GM19035 (cell line): Measurements from ENCODE around the gene ARL15.

Experiments
- ATAC-seq: cut with Tn5 transposase; IDR thresholded peaks from one replicate; pipeline ENCODE4 v1.9.1; 2021; ENCODE audit not compliant: unreplicated experiment

Gene ARL15

DNA sequence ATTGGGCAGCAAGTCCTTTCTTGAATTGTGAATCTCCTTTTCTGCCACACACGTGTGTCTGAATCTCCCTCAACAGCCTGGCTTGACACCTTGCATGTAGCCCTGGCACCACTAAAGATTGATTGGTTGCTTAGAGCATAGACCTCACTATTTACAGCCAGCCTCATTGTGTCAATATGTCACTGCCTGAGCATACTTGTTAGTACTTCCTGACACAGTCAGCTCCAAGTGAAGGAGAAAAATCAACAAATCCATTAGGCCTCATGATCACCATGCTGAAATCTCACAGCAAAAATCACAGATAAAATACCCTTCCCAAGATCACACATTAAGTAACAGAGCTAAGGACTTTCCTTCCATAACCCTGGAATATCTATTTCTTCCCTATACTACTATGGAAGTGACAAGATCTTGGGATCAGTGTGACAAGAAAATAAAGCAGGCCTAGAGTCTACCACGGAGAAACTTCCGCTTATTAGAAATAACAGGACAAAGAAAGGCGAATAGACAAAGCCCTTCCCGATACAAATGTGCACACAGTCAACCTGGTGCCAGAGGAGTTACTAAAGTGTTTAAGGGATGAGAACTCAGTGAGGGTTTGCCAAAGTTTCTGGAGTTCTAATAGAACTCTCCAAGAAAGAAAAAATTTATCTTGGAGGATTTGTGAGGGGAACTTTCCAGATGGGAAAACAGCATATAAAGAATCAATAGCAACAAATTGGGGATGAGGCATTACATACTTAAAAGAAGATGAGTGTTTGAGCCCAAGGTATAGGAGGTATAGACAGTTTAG, 5.6 kb upstream of the ARL15 start:
- ATAC-seq = no peak

DNA sequence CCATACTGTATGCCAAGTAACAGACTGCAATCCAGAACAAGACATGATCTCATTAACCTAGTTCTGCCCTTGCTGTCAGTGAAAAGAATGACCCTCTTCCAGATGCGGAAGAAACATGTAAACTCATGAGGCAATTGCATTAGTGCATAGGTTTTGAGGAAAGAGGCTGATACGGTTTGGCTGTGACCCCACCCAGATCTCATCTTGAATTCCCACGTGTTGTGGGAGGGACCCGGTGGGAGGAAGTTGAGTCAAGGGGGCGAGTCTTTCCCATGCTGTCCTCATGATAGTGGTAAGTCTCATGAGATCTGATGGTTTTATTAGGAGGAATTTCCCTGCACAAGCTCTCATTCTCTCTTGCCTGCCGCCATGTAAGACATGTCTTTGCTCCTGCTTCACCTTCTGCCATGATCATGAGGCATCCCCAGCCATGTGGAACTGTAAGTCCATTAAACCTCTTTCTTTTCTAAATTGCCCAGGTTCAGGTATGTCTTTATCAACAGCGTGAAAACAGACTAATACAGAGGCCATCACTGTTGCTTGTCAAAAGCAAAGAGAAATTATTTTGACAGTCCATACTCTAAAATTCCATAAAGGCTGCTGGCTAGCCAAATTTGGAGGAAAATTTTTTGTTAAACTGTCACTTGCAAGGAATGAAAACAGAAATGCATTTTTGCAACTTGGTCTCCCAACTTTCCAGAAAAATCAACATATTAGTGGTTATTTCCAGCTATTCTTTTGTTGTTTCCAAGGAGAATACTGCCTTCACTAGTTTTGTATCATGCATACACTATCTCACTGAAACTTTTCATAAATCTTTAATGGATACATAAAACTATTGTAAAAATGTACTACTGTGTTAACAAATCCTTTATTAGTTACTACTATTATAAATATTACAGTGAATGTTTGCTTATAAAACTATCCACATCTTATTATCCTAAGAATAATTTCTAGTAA, 3.2 kb upstream of the ARL15 start:
- ATAC-seq = no peak

DNA sequence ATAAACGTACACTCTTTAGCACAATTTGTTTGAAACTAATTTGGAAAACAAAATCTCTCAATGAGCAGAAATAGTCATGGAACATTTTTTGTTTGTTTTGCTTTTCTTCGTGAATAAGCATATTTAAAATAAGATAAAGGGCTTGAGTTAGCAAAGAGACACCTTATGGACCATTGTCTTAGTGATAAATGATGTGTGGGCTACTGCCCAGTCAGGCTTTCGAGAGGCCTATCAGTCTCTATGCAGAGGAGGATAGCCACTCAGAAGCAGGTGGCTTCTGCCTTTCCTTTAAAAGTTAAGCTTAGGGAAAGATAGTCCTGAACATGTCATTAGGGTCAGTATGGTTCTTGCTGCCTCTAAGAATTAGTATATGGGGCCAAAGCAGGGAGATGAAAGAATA, 2.1 kb upstream of the ARL15 start:
- no peak for ATAC-seq

DNA sequence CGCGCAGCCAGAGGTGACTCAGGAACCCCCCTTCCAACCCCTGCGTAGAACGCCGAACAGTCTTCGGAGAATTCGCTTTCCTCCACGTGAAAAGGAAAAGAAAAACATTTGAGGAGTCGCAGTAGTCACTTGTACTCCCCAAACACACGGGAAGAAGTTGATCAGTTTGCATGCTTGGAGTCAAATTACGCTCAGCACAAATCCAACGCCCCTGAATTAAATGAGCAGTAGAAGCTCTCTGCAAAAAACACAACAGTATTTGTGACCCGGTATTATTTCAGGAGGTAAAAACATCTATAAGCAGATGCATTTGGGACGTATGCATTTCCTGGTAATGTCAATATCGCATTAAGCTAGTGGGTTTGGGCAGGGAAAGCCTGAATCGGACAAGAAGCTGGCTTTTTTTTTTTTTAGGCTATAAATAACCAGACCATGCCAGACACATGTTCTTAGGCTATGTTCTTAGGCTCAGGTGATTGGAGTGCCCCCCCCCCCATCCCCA, 854 bp upstream of the ARL15 start:
- ATAC-seq = no peak

DNA sequence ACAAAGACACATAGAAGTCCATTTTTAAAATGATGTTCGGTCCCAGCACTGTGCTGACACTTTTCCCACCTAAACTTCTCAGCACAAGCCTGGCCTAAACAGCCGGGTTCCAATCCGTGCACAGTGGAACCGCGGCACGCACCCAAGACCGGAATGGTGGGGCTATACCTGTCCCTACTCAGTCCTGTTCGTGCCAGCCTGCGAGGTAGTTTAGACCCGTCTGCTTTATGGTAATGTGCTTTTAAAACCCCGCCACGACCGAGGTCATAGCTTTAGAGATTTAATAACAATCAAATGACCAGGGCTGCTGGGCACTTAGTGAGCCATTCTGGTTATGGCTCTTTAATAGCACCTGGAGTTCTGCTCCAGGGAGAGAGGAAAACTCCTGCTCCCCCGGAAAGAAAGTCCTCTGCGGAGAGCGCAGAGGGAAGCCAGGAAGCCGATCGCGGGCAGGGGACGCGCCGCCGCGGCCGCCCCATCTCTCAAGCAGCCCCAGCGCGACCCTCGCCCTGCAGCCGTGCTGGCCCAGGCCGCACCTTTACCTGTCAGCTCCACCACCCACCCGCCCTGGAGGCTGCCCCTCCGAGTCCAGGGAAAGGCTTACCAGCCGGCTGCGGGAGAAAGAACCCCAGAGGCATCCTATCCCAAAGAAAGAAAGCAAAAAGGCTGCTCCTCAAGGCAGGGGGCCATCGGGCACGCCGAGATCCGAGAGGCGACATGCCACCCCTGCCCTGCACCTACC, 511 bp downstream of the ARL15 start:
- ATAC-seq = peak; percentile 27

DNA sequence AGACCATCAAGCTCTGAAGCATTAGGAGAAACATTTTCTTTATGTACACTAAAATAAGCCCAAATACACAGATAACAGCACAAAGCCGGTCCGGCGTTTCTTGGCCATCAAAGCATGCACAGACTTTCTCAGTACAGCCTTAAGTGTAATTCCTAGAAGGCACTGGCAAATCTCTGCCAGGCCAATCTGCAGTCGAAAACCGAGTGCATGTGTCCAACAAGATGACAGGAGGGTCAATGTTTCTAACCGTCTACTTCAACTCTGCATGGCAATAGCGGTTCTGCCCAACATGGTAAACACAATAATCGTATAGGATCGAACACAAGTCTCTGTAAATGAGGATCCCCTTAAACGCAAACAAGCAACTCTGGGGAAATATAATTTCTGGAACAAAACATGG, 1.1 kb downstream of the ARL15 start:
- ATAC-seq = no peak

DNA sequence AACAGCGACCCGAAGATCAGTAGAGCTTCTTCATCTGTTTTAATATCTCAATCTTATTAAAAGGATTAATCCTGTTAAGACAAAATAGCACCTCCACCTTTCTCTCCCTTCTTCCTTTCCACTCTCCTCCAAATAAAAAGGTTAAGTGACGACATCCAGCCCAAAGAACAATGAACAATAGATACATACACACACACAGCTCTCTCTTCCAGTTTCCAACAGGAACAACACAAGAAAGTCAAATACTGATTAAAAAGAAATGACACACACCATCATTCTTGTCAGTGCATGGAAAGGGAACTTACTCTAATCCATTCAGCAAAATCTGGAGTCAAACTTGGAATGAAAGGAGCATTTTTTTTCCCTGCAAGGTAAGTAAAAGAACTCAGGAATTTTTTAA, 2.8 kb downstream of the ARL15 start:
- no peak for ATAC-seq

DNA sequence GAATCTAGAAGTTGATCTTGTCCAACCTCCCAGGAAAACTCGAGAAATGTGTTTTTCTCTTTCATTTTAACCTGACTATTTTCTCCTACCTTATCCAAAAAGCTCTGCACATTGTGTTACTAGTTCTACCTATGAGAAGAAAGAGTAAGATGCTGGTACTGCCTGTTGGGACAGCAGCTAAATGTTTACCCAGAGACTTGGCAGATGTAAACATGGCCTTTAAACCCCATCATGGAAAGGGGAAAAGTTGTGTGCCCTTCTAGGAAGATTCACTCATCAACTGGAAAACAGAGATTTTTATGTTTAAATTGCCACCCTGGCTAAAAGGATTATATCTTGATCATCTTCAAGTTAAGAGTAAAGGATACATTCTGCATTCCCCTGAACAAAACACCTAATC, 3.5 kb downstream of the ARL15 start:
- ATAC-seq = no peak

DNA sequence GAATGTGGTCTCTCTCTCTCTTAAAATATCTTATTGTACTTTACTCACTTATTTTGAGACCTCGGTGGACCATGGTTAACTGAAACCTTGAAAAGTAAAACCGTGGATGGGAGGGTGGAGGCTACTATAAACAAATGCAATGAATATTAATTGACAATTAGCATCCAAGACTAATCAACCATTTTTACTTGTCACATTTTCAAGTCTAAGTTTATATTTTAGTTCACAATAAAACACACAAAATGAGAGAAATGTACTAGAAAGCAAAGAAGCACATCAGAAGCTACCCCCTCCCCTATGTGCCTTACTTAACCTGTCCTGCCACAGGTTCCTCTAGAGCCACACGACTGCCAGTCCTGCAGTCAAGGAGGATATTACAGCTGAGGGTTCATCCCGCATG, 4.6 kb downstream of the ARL15 start:
- no peak for ATAC-seq

DNA sequence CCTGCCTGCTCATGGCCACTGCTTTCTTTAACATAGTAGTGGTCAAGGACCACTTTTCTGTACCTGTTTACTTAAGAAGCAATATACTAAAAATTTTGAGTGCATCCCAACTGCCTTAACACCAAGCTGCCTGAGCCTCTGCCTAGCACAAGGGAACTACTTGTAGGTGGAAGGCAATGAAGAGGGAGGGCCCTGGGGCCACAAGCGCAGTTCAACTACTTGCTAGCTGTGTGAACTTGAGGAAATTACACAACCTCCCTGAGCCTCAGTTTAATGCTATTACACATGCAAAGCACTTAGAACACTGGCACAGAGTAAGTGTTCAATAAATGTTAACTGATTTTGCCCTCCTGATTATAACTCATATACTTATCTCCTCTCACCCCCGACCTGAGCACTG, 6.3 kb downstream of the ARL15 start:
- no peak for ATAC-seq

DNA sequence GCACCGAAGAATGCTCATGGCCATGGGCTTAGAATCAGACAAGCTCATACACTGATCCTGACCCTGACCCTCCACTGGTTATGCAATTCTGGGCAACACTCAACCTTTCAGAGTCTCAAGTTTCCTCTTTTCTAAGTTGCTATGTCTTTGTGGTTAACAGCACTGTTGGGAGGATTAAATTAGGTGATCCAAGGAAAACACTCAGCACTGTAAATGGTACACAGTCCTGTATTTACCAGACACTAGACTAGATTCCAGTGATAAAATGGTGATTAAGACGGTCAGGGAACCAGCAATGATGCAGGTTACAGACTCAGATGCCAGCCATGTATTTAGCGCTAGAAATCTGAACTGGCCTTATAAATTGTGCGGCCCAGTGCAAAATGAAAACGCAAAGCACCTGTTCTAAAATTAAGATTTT, 8.1 kb downstream of the ARL15 start:
- no peak for ATAC-seq

DNA sequence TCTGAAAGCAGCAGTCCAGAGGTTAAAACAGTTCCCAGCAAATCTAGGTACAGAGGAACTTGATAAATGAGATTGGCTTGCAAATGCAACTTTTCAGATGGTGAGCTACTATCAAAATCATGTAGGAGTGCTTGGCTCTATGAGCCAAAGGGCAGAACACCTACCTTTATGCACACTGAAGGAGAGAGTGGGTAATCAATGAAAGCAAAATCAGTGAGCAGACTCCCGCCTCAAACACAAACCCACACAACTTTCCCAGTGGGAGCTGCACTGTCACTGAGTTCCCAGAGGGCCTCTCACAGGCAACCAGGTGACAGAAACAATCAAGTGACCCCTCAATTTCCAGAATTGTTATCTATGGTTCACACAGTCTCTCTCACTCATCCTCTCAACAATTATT, 8.5 kb downstream of the ARL15 start:
- ATAC-seq = no peak

DNA sequence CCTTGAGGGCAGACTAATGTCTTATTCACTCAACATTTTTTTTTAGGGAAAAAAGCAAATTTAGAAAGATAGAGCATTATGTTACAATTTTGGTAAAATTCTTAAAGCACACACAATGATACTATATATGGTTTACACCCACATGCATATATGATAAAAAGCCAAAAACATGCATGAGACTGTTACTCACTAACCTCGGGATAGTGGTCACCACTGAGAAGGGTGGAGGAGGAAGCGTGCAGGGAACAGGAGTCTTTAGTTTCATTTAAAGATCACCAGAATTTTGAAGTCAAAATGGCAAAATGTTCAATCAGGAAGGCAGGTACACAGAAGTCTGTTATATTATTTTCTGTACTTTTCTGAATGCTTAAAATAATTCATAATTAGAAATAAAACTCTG, 9.2 kb downstream of the ARL15 start:
- ATAC-seq = no peak

DNA sequence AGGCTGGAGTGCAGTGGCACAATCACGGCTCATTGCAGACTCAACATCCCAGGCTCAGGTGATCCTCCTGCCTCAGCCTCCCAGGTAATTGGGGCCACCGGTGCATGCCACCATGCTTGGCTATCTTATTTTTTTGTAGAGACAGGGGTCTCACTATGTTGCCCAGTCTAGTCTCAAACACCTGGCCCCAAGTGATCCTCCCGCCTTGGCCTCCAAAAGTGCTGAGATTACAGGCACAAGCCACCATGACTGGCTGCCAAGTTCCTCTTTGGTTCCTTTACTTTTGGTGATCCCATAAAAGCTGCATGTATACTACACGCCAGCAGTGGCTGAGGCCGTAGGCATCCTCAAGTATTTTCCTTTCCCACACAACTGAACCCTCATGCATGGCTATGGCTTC, 11.4 kb downstream of the ARL15 start:
- no peak for ATAC-seq

DNA sequence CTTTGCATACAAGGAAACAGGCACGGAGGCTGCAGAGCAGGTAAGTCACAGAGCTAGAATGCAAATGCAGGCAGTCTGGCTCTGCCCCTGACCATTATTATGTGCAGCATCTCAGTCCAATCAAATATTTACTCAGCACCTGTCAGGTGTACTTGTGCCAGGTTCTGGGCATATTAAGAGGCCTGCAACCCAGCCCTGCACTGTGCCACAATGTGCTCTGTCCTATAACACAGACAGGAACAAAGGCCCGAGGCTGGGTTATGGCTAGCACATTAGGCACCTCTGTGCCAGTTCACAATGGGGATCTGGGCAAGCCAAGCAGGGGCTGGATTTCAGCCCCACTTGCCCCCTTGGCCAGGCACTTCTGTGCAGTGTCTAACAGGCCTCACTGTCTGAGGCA, 14.0 kb downstream of the ARL15 start:
- no peak for ATAC-seq

DNA sequence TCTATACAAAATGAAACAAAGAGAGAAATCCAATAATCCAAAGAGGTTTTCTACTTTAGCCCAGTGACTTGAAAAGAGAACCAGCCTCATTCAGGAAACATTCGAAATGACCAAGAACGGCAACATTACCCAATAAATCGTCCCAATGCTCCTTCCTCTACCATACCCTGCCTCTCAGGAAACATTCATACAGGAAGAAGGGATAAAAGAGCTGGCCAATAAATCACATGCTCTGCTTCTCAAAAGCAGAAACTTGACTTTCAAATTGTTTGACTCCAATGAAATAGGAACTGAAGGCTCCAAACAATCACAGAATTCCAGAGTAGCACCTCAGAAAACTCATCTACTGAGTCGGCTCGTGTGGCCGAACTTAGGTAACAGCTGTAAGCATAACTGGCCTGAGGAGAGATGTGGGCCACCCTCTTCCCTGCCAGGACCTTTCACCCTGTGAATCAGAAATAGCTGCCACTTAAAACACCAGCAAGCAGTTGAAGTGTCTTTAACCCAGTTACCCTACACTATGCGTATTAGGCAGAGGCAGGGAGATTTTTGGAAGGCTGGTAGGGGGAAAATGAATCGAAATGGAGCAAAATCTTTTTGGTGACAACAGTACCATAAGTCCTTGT, 14.6 kb downstream of the ARL15 start:
- ATAC-seq = no peak

DNA sequence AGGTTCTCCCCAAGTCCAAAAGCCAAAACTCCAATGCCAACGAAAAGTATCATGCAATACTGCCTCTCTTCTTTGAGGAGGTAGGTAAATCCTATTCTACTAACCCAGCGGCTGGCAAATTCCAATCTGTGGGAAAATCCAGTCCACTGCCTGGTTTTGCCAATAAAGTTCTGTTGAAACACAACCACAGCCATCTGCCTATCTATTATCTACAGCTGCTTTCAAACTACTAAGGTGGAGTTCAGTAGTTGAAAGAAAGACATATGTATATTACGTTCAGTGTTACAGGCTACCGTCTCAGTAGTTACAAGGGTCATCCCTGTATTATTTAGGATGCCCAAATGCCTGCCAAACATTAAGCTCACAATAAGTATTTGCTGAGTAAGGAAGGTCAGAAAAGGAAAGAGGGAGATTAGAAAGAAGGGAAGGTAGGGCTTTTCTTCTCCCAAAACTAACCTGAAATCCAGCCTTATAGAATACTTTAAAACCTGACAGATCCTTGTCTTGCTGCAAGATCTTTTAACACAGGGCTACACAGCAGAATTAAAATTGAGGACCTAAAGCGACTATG, 16.2 kb downstream of the ARL15 start:
- no peak for ATAC-seq

DNA sequence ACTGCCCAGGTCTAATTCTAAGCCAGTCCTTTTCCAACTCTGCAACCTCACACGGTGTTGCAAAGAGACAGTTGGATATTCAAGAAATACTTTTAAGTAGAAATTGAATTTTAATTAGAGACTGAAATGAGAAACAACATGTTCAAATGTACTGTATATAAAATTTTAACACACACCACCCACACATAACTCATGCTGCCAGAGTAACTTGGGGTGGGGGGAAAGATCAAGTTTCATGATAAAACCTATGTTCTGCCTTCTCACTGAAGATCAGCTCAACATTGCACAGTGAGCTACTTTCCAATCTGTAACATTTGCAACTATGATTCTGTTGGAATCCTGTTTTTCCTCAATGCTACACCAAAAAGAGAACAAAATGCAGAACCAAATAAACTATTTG, 17.5 kb downstream of the ARL15 start:
- no peak for ATAC-seq

DNA sequence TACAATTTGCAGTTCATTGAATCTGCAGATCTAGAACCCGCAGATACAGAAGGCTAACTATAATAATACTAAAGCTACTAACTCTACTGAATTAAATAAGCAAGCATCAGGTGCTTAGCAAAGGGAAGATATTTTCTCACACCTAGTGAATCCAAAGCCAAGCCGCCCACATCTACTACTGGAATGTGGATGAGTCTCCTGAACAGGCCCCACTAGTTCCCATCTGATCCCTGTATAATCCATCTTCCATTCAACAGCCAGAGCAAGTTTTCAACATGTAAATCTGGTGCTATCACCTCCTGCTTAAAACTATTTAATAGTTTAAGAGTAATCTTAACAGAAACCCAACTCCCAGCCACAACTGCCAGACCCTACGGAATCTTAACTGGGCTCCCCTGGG, 18.9 kb downstream of the ARL15 start:
- ATAC-seq = no peak

DNA sequence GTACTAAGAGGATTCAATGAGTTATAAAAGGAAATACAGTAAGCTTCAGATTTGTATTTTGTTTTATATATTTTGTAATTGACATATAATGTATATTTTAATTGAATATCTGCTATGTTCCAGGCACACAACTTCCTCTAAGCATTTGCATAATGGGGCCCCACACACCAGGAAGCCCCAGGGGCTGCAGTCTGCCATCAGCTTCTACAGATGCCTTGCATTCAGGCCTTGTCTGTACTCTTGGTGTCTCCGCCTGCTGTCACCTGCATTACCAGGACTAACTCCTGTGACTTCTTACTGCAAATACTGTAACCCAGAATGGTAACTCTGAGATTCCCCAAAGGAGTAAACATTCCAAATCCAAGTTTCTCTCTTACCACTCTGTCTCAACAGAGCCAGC, 20.6 kb downstream of the ARL15 start:
- no peak for ATAC-seq
